ENCODE results near the gene ASMT. TPM values are rescaled to one million over a fixed set of nuclear protein-coding genes. Genes with fewer than 3 reads are reported as not detected.
A peak's percentile ranks its signal among the peaks of the same experiment; 100 is the strongest.
"Not testable (repeated sequence)": the region's sequence is repeated elsewhere in the genome, so short reads cannot be mapped to it uniquely, and the experiment has no call there.

The ASMT gene
- polyA plus RNA-seq, 6 donors from 2014 or later = not detected

DNA sequence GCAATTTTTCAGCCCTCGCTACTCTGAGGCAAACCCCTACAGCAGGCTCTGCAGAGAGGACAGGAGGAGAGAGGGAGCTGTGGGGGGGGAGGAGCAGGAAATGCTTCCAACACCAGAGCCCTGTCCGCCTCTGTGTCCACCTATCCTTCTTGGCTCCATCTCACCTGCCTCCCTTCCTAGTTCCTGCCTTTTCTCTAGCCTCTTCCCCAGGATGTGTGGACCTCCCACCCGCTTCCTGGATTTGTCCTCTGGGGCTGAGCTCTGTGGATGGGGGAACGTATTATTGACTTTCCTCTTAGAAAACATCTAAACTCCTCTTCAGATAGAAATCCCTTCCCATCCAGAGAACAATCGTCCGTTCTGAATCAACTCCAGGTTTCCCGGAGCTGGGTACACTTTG is 14.4 kb downstream of the ASMT start:
- Mint-ChIP-seq H3K36me3 (no peaks in the 10 kb centered on the region), H3K27ac (peak overlapping the region in 1 of 6 donors; percentile 72), H3K4me1 (peaks cover 0 to 17% (median 5%) of the 10 kb centered on the region in 3 donors), H3K4me3 (no peak overlapping the region), H3K27me3 (peaks cover 0 to 16% (median 7%) of the 10 kb centered on the region in 3 donors), H3K9me3 (peaks cover 0 to 2% (median 0%) of the 10 kb centered on the region in 7 donors)
- DNase-seq (no peak), ATAC-seq (ENCODE audit: low read depth in 2 of 2) (no peak)

DNA sequence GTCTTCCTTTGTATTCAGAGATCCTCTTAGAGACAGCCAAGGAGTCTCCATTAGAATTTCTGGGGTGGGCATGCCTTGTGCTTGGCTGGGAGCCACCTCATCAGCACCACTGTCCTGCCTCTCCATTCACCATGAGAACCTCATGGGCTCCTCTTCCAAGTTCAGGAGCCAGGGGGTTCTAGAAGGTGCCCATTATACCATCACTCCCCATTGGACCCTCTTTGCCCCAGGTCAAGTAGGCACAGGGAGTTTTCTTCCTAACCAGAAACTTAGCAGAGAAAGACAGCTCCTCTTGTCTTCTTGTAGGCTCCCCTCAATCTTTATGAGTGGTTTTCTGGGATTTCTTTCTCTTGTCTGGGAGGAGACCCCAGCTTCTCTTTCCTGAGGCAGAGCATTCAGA is 31.1 kb downstream of the ASMT start:
- no peak overlapping the region for H3K27ac Mint-ChIP-seq
- H3K4me3 Mint-ChIP-seq = no peak overlapping the region
- H3K9me3 Mint-ChIP-seq = peaks cover 6 to 16% (median 12%) of the 10 kb centered on the region in 7 donors
- ATAC-seq (ENCODE audit: low read depth in 2 of 2) = no peak
- peaks cover 4 to 5% (median 4%) of the 10 kb centered on the region in 3 donors for H3K4me1 Mint-ChIP-seq
- peaks cover 7 to 53% (median 40%) of the 10 kb centered on the region in 3 donors for H3K27me3 Mint-ChIP-seq
- no peak for DNase-seq
- H3K36me3 Mint-ChIP-seq = peaks cover 0 to 16% of the 10 kb centered on the region in 2 donors

DNA sequence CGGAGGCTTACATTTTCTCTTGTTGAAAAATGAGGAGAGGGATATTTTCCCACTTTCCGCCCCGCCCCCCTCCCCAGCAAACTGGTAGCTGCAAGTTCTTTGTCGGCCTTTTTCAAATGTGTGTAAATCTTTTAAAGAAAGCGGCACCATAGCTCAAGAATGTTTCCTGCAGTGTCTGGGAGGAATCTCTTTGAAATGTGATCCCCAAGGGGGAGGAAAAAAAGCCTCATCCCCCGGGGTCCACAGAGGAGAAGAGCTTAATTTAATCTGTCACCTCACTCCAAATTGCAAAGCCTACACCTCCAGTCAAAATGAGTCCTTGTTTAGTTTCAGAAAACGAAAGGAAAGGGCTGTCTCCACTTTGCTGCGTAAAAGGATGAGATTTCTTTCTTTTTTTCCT is 34.8 kb downstream of the ASMT start:
- Mint-ChIP-seq H3K27ac (no peak overlapping the region), H3K36me3 (peaks cover 0 to 16% of the 10 kb centered on the region in 2 donors), H3K4me1 (peaks cover 5 to 11% (median 9%) of the 10 kb centered on the region in 3 donors), H3K27me3 (peaks cover 7 to 28% (median 19%) of the 10 kb centered on the region in 3 donors), H3K9me3 (peaks cover 6 to 16% (median 12%) of the 10 kb centered on the region in 7 donors), H3K4me3 (no peak overlapping the region)
- ATAC-seq (ENCODE audit: low read depth in 2 of 2) = no peak
- DNase-seq = no peak

DNA sequence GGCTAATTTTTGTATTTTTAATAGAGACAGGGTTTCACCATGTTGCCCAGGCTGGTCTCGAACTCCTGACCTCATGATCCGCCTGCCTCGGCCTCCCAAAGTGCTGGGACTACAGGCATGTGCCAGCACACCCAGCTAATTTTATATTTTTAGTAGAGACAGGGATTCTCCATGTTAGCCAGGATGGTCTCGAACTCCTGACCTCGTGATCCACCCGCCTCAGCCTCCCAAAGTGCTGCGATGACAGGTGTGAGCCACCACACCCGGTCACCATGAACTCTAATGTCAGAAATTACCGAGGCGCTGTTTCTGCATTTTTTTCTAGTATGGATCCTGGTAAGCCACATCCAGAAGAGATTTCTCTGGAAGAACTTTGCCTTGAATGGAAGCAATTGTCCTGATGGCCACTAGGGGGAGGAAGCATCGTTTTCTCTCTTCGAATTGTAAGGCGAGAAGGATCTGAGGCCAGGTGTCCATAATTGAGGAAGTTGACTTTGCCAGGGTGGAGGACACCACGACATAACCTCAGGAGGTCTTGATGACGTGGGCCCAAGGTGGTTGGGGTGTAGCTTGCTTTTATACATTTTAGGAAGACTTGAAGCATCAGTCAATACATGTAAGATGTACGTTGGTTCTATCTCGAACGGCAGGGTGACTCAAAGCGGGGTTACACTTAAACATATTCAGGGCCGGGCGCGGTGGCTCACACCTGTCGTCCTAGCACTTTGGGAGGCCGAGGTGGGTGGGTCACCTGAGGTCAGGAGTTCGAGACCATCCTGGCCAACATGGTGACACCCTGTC is 37.4 kb downstream of the ASMT start:
- Mint-ChIP-seq H3K27ac (peak overlapping the region; percentile 83 to 97 (median 88)), H3K27me3 (peaks cover 6 to 13% (median 7%) of the 10 kb centered on the region in 3 donors), H3K4me1 (peaks cover 8 to 15% (median 10%) of the 10 kb centered on the region in 3 donors), H3K4me3 (peak overlapping the region in 1 of 8 donors; percentile 18)
- DNase-seq = peak; percentile 76
- H3K36me3 Mint-ChIP-seq, H3K9me3 Mint-ChIP-seq: not testable (repeated sequence)
- ATAC-seq (ENCODE audit: low read depth in 2 of 2) = peak; percentile 98 to 99

DNA sequence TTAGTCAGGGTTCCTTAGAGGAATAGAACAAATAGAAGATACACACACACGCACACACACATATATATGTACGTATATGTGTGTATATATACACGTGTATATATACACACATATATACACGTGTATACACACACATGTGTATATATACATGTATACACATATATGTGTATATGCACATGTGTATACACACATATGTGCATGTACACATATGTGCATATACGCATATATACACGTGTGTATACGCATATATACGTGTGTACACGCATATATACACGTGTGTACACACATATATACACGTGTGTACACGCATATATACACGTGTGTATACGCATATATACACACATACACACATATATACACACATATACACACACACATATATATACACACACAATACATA is 41.5 kb downstream of the ASMT start:
- Mint-ChIP-seq H3K9me3 (peaks cover 0 to 3% (median 0%) of the 10 kb centered on the region in 7 donors), H3K4me3 (no peak overlapping the region), H3K27ac (peak overlapping the region in 1 of 6 donors; percentile 71), H3K27me3 (no peaks in the 10 kb centered on the region), H3K36me3 (no peaks in the 10 kb centered on the region), H3K4me1 (peaks cover 27 to 31% (median 30%) of the 10 kb centered on the region in 3 donors)
- ATAC-seq (ENCODE audit: low read depth in 2 of 2) (no peak), DNase-seq (no peak)

DNA sequence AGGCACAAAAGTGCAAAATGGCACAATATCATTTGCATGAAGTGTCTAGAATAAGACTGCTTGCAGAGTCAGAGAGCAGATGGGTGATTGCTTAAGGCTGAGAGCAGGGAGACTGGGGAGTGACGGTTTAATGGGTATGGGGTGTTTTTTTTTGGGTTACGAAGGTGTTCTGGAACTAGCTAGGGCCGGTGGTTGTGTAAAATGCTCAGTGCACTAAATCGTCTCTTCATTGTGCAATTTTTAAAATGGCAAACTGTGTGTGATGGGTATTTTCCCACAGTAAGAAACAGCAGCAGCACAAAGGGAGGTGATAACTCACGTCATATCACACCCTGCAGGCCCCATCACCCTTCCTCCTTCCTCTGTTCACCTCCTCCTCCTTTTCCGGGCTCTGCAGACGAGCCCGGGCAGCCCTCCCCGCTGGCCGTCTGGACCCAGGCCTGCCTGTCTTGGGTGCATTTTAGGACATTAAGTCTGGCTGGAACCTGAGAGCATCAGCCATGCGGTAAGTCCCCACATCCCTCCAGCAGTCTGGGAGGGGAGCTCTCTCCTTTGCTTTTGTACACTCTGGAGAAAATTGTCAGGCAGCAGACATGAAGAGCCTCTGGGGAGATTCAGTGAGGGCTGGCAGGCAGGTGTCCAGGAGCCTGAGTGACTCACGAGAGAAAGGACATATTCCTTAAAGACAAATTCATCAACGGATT is 42.7 kb downstream of the ASMT start:
- peak overlapping the region; percentile 16 to 96 (median 90) for H3K27ac Mint-ChIP-seq
- peak; percentile 22 for ATAC-seq (ENCODE audit: low read depth in 2 of 2)
- peaks cover 26 to 35% (median 34%) of the 10 kb centered on the region in 3 donors for H3K4me1 Mint-ChIP-seq
- H3K4me3 Mint-ChIP-seq = peak overlapping the region in 7 of 8 donors; percentile 63 to 89 (median 80)
- H3K36me3 Mint-ChIP-seq = no peaks in the 10 kb centered on the region
- H3K27me3 Mint-ChIP-seq = no peaks in the 10 kb centered on the region
- peak; percentile 5 for DNase-seq
- H3K9me3 Mint-ChIP-seq = peaks cover 0 to 6% (median 0%) of the 10 kb centered on the region in 7 donors

DNA sequence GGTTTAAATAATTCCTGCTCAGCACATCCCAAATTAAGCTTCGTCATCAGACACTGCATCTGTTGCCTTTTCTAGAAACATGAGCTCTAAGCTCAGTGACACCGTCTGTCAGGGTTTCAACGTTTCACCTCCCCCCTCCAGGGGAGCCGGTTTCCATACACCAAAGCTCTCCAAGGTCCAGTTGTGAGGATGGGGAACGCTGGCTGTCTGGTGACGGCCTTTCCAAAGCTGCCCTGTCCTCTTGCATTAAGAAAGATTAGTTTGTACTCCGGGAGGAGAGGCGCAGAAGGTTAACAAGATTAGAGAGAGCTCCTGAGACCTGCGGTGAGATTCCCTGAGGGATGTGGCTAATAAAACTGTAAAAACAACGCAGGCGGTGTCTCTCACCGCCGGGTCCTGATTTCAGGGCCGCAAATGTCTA is 43.2 kb downstream of the ASMT start:
- Mint-ChIP-seq H3K4me1 (peaks cover 25 to 38% (median 34%) of the 10 kb centered on the region in 3 donors), H3K27ac (peak overlapping the region in 4 of 6 donors; percentile 70 to 96 (median 92)), H3K27me3 (no peaks in the 10 kb centered on the region), H3K9me3 (peaks cover 0 to 6% (median 0%) of the 10 kb centered on the region in 7 donors), H3K4me3 (peak overlapping the region in 7 of 8 donors; percentile 25 to 89 (median 80)), H3K36me3 (no peaks in the 10 kb centered on the region)
- ATAC-seq (ENCODE audit: low read depth in 2 of 2) (no peak), DNase-seq (no peak)

DNA sequence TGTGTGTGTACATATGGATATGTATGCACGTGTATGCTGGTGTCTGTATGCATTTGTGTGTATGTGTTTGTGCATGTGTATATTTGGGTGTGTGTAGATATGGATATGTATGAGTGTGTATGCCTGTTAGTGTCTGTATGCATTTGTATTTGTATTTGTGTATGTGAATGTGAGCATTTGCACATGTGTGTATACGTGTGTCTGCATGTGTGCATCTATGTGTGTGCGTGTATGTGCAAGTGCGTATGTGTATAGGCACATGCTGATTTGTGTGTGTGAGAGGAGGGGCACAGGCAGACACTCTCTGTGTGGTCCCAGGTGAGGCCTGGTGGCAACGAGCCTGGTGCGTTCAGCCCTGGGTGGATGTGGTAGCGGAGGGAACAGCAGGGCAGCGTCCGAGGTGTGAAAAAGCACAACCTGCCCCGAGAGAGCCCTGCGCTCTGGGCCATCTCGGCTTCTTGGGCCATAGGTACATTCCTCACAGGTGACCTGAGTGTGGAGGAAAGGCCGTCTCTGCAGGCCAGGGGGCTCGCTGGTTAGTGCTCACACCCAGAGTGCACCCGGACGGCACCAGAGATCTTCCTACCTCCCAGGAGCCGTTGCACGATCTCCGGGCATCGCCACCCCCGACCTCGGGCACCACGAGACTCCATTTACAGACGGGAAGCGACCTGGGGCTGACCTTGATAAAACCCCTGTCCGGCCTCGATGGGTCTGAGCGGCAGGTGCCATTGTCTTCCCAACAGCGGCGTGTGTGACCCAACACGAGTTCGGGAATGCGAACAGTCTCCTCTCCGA is 45.0 kb downstream of the ASMT start:
- DNase-seq (no peak), ATAC-seq (ENCODE audit: low read depth in 2 of 2) (no peak)
- peak overlapping the region in 1 of 8 donors; percentile 8 for H3K4me3 Mint-ChIP-seq
- H3K36me3 Mint-ChIP-seq = no peaks in the 10 kb centered on the region
- H3K4me1 Mint-ChIP-seq = peaks cover 25 to 42% (median 36%) of the 10 kb centered on the region in 3 donors
- H3K27me3 Mint-ChIP-seq = no peaks in the 10 kb centered on the region
- H3K27ac Mint-ChIP-seq = peak overlapping the region in 4 of 6 donors; percentile 8 to 65 (median 52)
- H3K9me3 Mint-ChIP-seq = peaks cover 0 to 6% (median 0%) of the 10 kb centered on the region in 7 donors

DNA sequence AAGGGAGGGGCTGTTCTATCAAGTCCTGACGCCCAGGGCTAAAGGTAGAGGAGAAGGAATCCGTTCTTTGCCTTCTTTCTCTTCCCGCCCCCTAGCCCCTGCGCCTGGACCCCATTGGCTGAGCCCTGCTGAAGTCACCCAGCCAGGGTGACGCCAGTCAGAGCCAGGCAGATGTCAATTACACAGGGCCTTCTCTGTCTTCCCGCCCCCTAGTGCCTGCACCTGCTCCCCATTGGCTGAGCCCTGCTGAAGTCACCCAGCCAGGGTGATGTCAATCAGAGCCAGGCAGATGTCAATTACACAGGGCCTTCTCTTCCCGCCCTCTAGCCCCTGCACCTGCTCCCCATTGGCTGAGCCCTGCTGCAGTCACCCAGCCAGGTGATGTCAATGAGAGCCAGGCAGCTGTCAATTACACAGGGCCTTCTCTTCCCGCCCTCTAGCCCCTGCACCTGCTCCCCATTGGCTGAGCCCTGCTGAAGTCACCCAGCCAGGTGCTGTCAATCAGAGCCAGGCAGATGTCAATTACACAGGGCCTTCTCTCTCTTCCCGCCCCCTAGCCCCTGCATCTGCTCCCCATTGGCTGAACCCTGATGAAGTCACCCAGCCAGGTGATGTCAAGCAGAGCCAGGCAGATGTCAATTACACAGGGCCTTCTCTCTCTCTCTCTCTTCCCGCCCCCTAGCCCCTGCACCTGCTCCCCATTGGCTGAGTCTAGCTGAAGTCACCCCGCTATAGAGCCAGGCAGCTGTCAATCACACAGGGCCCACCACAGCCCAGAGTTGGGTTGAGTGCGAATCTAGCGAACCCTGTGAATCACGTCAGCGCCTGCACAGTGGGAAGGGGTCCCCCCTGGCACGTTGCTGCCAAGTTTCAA is 46.4 kb downstream of the ASMT start:
- H3K4me3 Mint-ChIP-seq = peak overlapping the region in 7 of 8 donors; percentile 61 to 96 (median 87)
- H3K27ac Mint-ChIP-seq = peak overlapping the region in 5 of 6 donors; percentile 90 to 98 (median 97)
- ATAC-seq (ENCODE audit: low read depth in 2 of 2) (peak; percentile 82 to 84), DNase-seq (no peak)
- H3K9me3 Mint-ChIP-seq = peaks cover 0 to 10% (median 0%) of the 10 kb centered on the region in 7 donors
- H3K27me3 Mint-ChIP-seq = no peaks in the 10 kb centered on the region
- H3K4me1 Mint-ChIP-seq = peaks cover 25 to 42% (median 40%) of the 10 kb centered on the region in 3 donors
- peaks cover 5 to 6% of the 10 kb centered on the region in 2 donors for H3K36me3 Mint-ChIP-seq

DNA sequence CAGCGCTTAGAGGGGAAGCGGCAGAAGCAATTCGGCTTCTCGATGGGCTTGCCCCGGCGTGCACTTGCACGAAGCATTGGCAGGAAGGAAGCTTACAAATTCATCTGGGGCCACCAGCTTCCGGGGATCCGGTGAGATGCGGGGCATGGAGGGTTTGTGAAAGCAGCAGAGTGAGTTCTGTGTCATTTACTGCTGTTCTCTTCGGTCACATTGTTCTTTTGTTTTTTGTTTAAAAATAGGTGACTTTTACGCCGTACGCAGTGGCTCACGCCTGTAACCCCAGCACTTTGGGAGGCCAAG is 47.0 kb downstream of the ASMT start:
- peaks cover 0 to 11% (median under 1%) of the 10 kb centered on the region in 7 donors for H3K9me3 Mint-ChIP-seq
- ATAC-seq (ENCODE audit: low read depth in 2 of 2) (no peak), DNase-seq (no peak)
- no peaks in the 10 kb centered on the region for H3K27me3 Mint-ChIP-seq
- H3K4me1 Mint-ChIP-seq = peaks cover 25 to 42% (median 39%) of the 10 kb centered on the region in 3 donors
- peaks cover 8 to 12% of the 10 kb centered on the region in 2 donors for H3K36me3 Mint-ChIP-seq
- peak overlapping the region in 7 of 8 donors; percentile 61 to 96 (median 87) for H3K4me3 Mint-ChIP-seq
- peak overlapping the region in 5 of 6 donors; percentile 90 to 98 (median 97) for H3K27ac Mint-ChIP-seq

DNA sequence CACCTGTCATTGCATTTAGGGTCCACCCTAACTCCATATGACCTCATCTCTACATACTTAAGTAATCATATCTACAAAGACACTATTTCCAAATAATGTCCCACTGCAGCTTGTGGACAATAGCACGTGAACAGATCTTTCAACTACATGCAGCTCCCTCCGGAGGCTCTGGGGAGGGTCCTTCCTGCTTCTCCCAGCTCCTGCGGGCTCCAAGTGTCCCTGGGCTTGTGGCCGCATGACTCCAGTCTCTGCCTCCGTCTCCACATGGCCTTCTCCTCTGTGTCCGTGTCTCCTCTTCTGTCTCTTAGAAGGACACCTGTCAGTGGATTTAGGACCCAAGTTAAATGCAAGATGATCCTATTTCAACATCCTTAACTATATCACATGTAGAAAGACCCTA is 52.7 kb downstream of the ASMT start:
- H3K27me3 Mint-ChIP-seq = no peaks in the 10 kb centered on the region
- ATAC-seq (ENCODE audit: low read depth in 2 of 2) (no peak), DNase-seq (no peak)
- peaks cover 3 to 15% (median 6%) of the 10 kb centered on the region in 3 donors for H3K4me1 Mint-ChIP-seq
- H3K36me3 Mint-ChIP-seq = peaks cover 27 to 28% of the 10 kb centered on the region in 2 donors
- H3K27ac Mint-ChIP-seq = peak overlapping the region in 1 of 6 donors; percentile 47
- peaks cover 0 to 5% (median 2%) of the 10 kb centered on the region in 7 donors for H3K9me3 Mint-ChIP-seq
- no peak overlapping the region for H3K4me3 Mint-ChIP-seq

DNA sequence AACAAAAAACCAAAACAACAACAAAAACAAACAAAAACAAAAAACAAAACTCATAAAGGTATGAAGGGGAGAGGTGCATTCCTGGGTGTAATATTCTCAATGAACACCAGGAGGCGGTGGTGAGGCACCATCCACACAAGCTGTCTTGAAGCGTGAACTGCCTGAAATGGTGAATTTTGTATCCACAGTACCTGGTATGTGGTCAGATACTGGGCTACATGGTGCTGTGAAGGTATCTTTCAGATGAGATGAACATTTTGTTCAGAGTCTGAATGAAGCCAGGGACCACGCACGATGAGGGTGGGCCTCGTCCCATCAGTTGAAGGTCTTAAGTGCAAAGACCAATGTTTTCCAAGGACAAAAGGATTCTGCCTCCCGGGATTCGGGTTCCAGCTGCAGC is 58.5 kb downstream of the ASMT start:
- Mint-ChIP-seq H3K36me3 (peaks cover 9 to 15% of the 10 kb centered on the region in 2 donors), H3K4me1 (peaks cover 0 to 4% (median 0%) of the 10 kb centered on the region in 3 donors), H3K27ac (no peak overlapping the region), H3K27me3 (peaks cover 0 to 8% (median 0%) of the 10 kb centered on the region in 3 donors), H3K9me3 (peaks cover 0 to 5% (median 2%) of the 10 kb centered on the region in 7 donors), H3K4me3 (no peak overlapping the region)
- DNase-seq = peak; percentile 16
- peak in 1 of 2 donors; percentile 35 for ATAC-seq (ENCODE audit: low read depth in 2 of 2)
